Cerebellar nuclear complex (tissue), 1 donor: ENCODE results near the gene ELMO1.

Experiments
- DNase-seq, 2 experiments: peaks; one replicate each; lab custom pipeline; 2025; lab: John Stamatoyannopoulos, UW

Gene ELMO1

GRCh38 chr7:37448636-37449361 lies at the start of gene ELMO1:
ELMO1 (minus strand) TSS chr7:37448864; CDS start chr7:37342690, 106,174 bp downstream.
- DNase-seq = no peak

GRCh38 chr7:37497576-37497975 lies 48.9 kb upstream of the ELMO1 start:
- no peak for DNase-seq

- DNase-seq = no peak
Measured at GRCh38 chr7:37495574-37496184, 47.0 kb upstream of the ELMO1 start.

- no peak for DNase-seq
Measured at GRCh38 chr7:37494926-37495325, 46.3 kb upstream of the ELMO1 start.

- no peak for DNase-seq
Measured at GRCh38 chr7:37493810-37494209, 45.1 kb upstream of the ELMO1 start.

- no peak for DNase-seq
Measured at GRCh38 chr7:37493123-37493522, 44.5 kb upstream of the ELMO1 start.

GRCh38 chr7:37491919-37492694 lies 43.4 kb upstream of the ELMO1 start:
- no peak for DNase-seq

GRCh38 chr7:37489703-37490102 lies 41.0 kb upstream of the ELMO1 start:
- DNase-seq = no peak

- no peak for DNase-seq
Measured at GRCh38 chr7:37488163-37488764, 39.6 kb upstream of the ELMO1 start.

GRCh38 chr7:37484426-37485073 lies 35.9 kb upstream of the ELMO1 start:
- DNase-seq = no peak

GRCh38 chr7:37483627-37484026 lies 35.0 kb upstream of the ELMO1 start:
- DNase-seq = no peak

GRCh38 chr7:37482953-37483352 lies 34.3 kb upstream of the ELMO1 start:
- DNase-seq = no peak

- DNase-seq = no peak
Measured at GRCh38 chr7:37482505-37482904, 33.8 kb upstream of the ELMO1 start.

- no peak for DNase-seq
Measured at GRCh38 chr7:37481722-37482288, 33.1 kb upstream of the ELMO1 start.

- no peak for DNase-seq
Measured at GRCh38 chr7:37481154-37481553, 32.5 kb upstream of the ELMO1 start.

GRCh38 chr7:37480041-37481031 lies 31.7 kb upstream of the ELMO1 start:
- DNase-seq = no peak

- DNase-seq = no peak
Measured at GRCh38 chr7:37476881-37477450, 28.3 kb upstream of the ELMO1 start.

GRCh38 chr7:37476428-37476827 lies 27.8 kb upstream of the ELMO1 start:
- no peak for DNase-seq

- no peak for DNase-seq
Measured at GRCh38 chr7:37475646-37476045, 27.0 kb upstream of the ELMO1 start.

GRCh38 chr7:37471619-37472018 lies 23.0 kb upstream of the ELMO1 start:
- DNase-seq = no peak
